ENCODE results near the gene RNF19B. TPM values are rescaled to one million over a fixed set of nuclear protein-coding genes. Genes with fewer than 3 reads are reported as not detected.

Gene RNF19B
- total and polyA plus RNA-seq, 2 of the 13 experiments (the other 11 are each of a cell fraction or from before 2014, with no cell fraction given) = 15.3 to 22.5 TPM

Other genes starting within 250 kb of the RNF19B start
- 102 and 113 TPM in 2 replicates for gene YARS1, start 147.5 kb downstream of the RNF19B start, total RNA-seq (2016; rRNA removed; fragmentation: Illumina TruSeq; extraction: Trizol)
- 50.1 and 52.2 TPM in 2 replicates for gene YARS1, start 147.5 kb downstream of the RNF19B start, polyA plus RNA-seq (2011; rRNA removed)
- 26.1 and 28.4 TPM in 2 replicates for gene S100PBP, start 147.2 kb downstream of the RNF19B start, total RNA-seq (2016; rRNA removed; fragmentation: Illumina TruSeq; extraction: Trizol)
- 17.9 and 20.4 TPM in 2 replicates for gene S100PBP, start 147.2 kb downstream of the RNF19B start, polyA plus RNA-seq (2011; rRNA removed)
- gene FNDC5, start 93.9 kb downstream of the RNF19B start, total RNA-seq (2016; rRNA removed; fragmentation: Illumina TruSeq; extraction: Trizol) = 1.6 and 3.1 TPM in 2 replicates
- 1.0 and 1.4 TPM in 2 replicates for gene FNDC5, start 93.9 kb downstream of the RNF19B start, polyA plus RNA-seq (2011; rRNA removed)
- gene HPCA, start 78.3 kb downstream of the RNF19B start, total RNA-seq (2016; rRNA removed; fragmentation: Illumina TruSeq; extraction: Trizol) = not detected in 2 replicates
- not detected in 2 replicates for gene HPCA, start 78.3 kb downstream of the RNF19B start, polyA plus RNA-seq (2011; rRNA removed)
- gene TMEM54, start 63.4 kb downstream of the RNF19B start, total RNA-seq (2016; rRNA removed; fragmentation: Illumina TruSeq; extraction: Trizol) = 0.76 and 2.5 TPM in 2 replicates
- gene TMEM54, start 63.4 kb downstream of the RNF19B start, polyA plus RNA-seq (2011; rRNA removed) = 2.9 and 4.0 TPM in 2 replicates
- gene AK2, start 72.1 kb upstream of the RNF19B start, total RNA-seq (2016; rRNA removed; fragmentation: Illumina TruSeq; extraction: Trizol) = 188 and 241 TPM in 2 replicates
- gene AK2, start 72.1 kb upstream of the RNF19B start, polyA plus RNA-seq (2011; rRNA removed) = 163 and 170 TPM in 2 replicates
- 1.5 and 1.7 TPM in 2 replicates for gene AZIN2, start 116.3 kb upstream of the RNF19B start, total RNA-seq (2016; rRNA removed; fragmentation: Illumina TruSeq; extraction: Trizol)
- 3.5 and 5.7 TPM in 2 replicates for gene AZIN2, start 116.3 kb upstream of the RNF19B start, polyA plus RNA-seq (2011; rRNA removed)
- gene TRIM62, start 217.2 kb upstream of the RNF19B start, total RNA-seq (2016; rRNA removed; fragmentation: Illumina TruSeq; extraction: Trizol) = 0.53 and 1.1 TPM in 2 replicates
- 0.57 and 0.67 TPM in 2 replicates for gene TRIM62, start 217.2 kb upstream of the RNF19B start, polyA plus RNA-seq (2011; rRNA removed)